ENCODE data around the gene LRIT2. TPM values are rescaled to one million over a fixed set of nuclear protein-coding genes. Genes with fewer than 3 reads are reported as not detected.

The LRIT2 gene
- total RNA-seq, 2 experiments from 2014 or later, result not detected

DNA sequence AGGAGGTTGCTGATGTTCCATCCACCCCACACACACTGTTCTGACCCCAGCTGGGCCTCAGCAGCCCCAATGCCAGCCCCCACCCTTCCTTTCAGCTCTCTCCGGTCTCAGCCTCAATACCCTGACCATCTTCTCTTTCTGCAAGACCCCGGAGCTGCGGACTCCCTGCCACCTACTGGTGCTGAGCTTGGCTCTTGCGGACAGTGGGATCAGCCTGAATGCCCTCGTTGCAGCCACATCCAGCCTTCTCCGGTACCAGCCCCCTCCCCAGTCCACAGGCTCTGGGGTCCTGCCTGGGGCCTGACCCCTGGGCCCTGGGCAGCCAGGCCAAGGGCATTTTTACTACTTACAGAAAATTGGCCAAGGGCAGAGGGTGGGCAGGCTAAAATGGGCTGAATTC, 22.2 kb upstream of the LRIT2 start:
- POLR2A ChIA-PET, result no interaction called here

DNA sequence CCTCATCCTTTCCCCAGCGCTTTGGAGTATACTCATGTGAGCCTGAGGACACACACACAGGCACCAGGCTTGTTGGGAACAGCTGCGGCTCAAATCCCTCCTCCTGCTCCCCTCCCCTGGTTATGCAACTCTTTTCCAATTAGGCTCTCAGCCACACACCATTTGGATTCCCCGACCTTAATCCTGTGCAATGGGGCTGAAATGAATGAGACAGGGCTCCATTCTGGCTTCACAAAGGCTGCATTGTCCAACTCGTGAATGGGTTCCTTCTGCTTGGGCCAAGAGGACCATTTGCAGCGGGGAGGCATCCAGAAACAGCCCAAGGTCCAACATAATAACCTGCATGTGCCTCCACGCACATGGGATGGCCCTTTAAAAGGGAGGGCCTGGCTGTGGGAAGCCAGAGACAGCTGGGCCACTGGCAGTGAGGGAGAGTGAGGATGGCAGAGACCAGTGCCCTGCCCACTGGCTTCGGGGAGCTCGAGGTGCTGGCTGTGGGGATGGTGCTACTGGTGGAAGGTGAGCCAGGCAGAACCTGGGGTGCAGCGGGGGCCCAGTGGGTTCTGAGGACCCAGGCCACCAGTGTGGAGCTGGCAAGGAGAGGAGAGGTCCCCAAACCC, 19.4 kb upstream of the LRIT2 start, which contains the start of gene RGR:
Gene RGR (plus strand): TSS at position 403 of the 620 bp plus-strand sequence. CDS start 38 bp downstream, at position 441.
- CTCF ChIA-PET, result interaction anchor here (0.9 kb wide), 1 partner anchor 12 kb away, joined by 3 read pairs; no protein-coding TSS in a partner anchor
- POLR2A ChIA-PET, result no interaction called here

More for the DNA sequence above, 22.2 kb upstream of the LRIT2 start:
- CTCF ChIA-PET, result no interaction called here

DNA sequence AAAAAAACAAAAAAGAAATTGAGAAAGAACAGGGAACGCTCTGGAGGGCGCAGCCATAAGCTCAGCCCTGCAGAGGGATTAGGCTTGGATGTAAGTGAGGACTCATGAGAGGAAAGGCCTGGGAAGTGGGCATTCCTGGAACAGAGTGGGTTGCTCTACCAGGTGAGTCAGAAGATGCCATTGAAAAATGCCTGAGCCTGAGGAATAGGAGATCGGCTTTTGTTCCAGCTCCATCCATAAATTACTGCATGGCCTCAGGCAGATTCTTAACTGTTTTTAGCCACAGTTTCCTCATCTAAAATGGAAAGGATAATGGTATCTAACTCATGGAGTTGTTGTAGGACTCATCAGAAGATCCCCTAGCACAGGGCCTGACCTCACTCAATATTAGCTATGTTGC, 18.4 kb upstream of the LRIT2 start:
- POLR2A ChIA-PET, result no interaction called here
- CTCF ChIA-PET, result no interaction called here

DNA sequence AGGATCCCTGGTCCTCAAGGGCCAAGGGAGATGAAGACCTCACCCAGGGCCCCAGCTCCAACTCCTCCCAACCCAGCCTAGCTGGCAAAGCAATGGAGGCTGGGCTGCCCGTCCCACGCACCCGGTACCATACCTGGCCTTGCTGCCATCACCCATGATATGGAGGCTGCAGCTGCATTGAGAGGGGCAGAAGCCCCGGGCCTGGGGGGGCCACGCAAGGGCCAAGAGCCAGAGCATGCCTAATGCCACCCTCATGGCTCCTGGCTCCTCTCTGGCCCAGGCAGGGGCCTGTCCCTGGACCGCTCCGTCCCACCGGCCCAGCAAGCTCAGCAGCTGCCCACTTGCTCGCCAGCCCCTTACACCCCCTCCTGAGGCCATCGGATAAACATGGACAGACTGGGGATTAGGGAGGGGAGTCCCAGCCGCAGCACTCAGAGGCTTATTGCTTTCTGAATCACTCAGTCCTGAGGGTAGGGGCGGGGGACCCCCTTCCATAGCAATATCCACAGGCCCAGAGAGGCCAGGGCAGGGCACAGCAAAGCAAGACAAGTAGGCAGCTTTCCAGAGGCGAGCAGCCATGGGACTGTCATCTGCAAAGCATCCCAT, 15.9 kb upstream of the LRIT2 start, which contains the start of gene LRIT1:
Gene LRIT1 (minus strand): TSS at position 362 of the 606 bp plus-strand sequence. CDS start 107 bp downstream, at position 255.
- ChIA-PET POLR2A (no interaction called here), CTCF (interaction anchor here (1.1 kb wide), 1 partner anchor 25 kb away, joined by 3 read pairs; no protein-coding TSS in a partner anchor)

DNA sequence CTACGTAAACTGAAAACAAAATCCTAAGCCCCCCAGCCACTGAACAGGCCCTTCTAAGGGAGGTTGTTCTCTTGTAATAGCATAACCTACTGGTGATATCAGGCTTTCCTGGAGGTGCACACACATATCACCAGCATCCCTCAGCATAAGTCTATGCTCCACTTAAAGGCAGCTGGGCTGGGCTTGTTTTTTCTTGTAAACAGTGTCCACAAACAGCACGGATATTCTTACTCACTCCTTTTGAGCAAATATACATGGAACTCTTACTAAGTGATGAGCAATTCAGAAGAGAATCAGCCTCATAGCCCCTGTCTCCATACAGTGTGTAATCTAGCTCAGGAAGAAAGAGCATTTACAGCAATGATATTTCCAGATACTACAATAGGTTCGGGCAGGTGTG, 13.6 kb upstream of the LRIT2 start:
- ChIA-PET CTCF (interaction anchor here (0.9 kb wide), 1 partner anchor 12 kb away, joined by 3 read pairs; no protein-coding TSS in a partner anchor), POLR2A (no interaction called here)

DNA sequence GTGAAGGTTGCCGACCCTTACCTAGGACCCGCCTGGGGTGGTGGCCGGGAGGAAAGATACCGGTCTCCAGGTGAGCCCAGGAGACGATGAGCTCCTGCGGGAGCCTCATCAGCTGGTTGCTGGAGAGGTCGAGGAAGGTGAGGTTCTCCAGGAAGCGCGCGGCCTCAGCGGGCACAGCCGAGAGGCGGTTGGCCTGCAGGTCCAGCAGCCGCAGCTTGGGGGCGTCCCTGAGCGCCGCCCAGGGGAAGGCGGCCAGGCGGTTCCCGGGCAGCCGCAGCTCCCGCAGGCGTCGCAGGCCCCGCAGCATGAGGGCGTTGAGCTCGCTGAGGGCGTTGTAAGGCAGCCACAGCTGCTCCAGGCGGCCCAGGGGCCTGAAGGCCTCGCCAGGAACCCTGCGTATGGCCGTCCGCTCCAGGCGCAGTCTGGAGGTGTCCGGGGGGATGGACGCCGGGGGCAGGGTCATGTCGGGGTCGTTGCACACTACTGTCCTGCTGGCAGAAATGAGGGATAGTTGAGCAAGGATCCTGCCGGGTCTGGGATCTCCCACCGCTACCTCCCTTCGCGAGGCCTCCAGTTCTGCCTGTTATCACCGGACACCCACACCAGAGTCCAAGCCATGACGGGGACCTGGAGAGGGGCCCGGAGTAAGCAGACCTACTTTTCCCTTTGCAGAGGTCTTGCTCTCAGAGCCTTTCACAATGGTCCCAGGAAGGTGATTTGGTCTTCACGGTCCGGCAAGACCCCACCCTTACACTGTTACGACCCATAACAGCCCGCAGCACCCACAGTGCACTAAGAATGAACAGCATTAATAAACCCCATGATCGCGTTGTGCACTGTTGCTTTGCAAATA, 12.1 kb upstream of the LRIT2 start:
- ChIA-PET CTCF (no interaction called here), POLR2A (no interaction called here)

DNA sequence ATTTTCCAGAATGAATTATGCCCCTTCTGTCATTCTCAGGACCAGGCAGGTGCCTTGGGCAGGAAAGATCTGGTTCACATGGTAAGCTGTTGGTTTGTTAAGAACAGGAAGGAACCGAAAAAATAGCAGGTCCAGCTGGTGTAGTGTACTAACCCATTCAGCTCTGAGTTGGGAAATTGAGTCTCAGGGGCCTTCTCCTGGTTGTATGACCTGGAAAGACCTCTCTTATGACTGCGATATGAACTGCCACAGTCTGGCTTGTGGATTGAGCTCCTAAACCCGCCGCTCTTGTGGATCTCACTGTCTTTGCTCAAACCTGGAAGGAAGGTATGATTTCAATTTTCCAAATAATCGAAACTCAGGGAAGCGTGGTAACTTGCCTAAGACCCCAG, 11.5 kb upstream of the LRIT2 start:
- POLR2A ChIA-PET, result no interaction called here

DNA sequence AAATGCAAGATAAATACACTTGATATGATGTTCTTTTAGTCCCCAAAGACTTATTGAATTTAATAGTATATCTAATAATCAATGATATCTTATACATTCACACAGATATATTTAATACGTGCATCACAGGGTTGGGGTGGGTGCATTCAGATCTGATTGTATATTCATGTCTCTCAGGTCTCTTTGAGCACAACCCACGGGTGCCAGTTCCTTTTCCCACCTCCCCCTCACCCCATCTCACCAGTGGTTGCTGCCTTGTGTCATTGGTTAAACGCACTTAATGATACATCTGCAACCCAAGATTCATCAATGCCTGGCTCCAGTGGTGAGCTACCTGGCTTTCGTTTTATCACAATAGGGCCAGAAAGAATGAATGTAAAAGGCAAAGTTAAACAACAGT, 9.8 kb upstream of the LRIT2 start:
- CTCF ChIA-PET, result no interaction called here
- POLR2A ChIA-PET, result no interaction called here

More for the DNA sequence above, 11.5 kb upstream of the LRIT2 start:
- CTCF ChIA-PET, result no interaction called here

DNA sequence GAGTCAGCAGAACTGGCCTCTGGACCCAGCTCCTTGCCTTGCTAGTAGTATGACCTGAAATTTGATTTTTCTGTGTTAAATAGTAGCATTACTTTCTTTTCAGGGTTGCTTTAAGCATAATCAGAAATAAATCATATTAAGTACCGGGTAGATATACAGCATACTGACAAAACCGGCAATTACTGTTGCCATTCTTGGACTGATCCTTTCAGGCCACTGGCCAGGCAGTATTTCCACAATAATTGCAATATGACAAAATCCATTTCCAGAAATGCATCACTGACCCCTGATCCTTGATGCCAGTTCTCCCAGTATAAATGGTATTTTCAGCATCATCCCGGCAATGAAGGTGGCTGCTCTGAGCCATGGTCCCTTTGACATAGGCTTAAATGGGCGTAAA, 9.1 kb upstream of the LRIT2 start:
- ChIA-PET CTCF (no interaction called here), POLR2A (no interaction called here)

DNA sequence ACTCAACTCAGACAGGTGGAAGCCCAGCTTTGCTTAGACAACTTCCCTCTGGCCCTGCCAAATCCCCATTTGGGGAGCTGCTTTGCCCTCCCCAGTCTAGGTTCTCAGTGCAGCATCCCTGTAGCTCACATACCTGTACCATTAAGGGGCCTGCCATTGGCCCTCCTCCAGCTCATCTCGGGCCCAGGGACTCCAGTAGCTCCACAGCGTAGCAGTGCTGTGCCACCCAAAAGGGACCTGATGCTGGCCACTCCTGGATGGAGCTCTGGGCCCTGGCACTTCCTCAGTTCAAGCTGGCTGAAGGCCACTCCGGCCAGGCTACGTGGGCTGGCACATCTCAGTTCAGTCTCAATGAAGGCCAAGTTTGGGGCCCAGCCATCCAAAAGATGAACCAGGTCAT, 8.6 kb upstream of the LRIT2 start:
- CTCF ChIA-PET, result no interaction called here

DNA sequence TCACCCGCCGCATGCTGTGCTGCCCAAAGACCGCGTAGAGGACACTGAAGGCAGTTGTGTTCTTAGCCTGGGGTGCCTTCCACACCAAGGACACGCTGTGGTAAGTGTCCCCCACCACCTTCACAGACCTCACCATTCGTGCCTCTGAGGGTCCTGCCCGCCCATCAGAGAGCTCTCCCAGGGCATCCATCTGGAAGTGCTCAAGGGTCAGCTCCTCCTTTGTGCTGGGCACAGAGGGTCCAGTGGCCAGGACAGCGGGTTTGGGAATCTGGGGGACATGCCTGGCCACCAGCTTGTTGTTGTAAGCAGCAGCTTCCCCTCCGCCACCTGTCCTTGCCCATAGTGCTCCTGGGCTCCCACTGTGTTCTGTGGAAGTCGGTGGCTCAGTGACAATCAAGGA, 7.0 kb upstream of the LRIT2 start:
- POLR2A ChIA-PET, result no interaction called here
- CTCF ChIA-PET, result no interaction called here

More for the DNA sequence above, 8.6 kb upstream of the LRIT2 start:
- POLR2A ChIA-PET, result no interaction called here

DNA sequence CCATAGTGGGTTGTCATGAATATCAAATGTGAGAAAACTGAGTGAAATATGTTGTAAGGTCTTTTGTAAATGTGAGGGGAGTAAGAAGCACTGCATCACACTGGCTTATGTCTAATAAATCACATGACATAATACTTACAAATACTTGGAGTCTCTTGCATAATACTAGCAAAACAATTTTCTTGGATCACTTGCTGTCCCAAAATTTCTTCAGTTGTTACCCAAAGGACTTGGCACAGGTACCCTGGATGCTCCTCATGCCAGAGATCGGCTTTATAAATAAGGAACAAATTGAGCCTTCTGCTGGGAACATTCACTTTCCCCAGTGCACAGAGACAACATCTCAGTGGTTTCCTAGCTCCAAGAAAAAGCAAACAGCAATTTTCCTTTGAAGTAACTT, 5.0 kb upstream of the LRIT2 start:
- CTCF ChIA-PET, result no interaction called here
- POLR2A ChIA-PET, result no interaction called here

DNA sequence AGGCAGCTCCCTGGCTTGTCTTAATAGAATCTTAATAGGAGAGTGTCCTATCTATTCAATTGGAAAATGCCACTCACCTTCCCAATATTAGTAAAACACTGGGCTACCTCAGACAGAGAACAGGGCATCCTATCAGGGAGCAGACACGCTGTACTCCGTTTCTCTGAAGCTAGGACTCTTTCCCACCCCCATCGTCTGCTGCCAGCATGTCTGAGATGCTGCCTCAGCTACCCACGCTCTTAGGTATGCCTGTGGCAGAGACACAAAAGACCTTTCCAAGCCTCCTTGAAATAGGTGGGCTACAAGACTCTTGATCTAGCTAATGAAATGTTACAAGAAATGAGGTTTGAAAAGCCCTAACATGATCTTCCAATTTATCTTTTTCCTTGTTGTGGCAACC, 2.5 kb upstream of the LRIT2 start:
- ChIA-PET CTCF (no interaction called here), POLR2A (no interaction called here)

DNA sequence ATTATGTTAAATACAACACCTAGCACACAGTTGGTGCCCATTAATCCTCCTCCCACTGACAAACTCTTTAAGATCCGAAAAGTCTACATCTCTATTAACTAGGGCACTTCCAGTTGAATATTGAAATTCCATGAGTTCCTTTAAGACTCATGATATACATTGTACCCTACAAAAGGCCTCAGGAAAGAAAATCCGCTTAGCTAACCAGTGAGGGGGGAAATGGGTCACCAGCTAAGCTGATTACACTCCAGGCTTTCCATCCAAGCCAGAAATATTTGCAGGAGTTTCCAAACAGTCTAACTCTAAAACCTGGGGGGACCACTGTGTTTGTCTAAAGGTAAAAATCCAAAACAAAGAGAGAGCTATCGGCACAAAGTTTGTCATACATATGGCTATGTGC, 1.3 kb upstream of the LRIT2 start:
- CTCF ChIA-PET, result interaction anchor here (0.8 kb wide), 1 partner anchor 12 kb away, joined by 3 read pairs; no protein-coding TSS in a partner anchor
- POLR2A ChIA-PET, result no interaction called here

DNA sequence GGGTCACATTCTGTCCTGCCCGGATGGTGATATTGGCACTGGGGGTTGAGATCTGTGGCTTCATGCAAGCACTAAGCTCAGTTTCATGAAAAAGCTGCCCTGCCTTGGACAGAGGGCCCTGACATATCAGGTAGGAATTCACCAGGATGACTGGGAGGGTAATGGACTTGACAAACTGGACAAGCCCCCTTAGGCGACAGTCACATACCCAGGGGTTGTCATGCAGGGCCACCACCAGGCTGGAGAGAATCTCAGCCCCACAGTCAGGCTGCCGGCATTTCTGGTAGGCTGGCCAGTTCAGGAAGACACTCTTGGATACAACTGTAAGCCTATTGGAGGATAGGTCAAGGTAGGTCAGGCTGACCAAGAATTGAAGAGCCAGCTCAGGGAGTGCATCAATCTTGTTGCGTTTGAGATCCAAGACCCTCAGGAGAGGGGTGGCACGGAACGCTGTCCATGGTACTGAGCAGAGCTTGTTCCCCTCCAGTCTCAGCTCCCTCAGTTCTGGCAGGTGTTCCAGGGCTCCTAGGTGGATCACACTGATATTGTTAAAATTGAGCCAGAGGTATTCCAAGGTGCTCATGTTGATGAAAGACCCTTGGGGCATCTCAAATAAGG, 824 bp downstream of the LRIT2 start:
- ChIA-PET CTCF (no interaction called here), POLR2A (no interaction called here)

DNA sequence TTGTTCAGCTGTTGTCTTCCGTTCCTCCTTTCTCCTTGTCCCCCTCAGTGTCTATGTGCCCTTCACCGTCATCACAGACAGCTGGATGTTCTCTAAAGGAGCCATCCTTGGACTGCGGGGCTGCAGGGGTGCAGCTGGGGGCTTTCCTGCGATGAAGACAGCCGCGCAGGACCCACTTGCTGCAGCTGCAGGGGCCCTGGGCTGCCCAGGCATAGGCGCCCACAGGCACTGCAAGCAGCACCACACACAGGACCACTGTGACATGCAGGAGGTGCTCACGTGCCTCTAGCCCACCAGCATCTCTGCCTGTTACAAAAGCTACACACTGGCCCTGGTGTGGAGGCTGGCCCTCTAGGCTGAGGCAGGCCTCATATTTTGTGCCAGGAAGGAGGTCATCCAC, 3.4 kb downstream of the LRIT2 start:
- POLR2A ChIA-PET, result no interaction called here

DNA sequence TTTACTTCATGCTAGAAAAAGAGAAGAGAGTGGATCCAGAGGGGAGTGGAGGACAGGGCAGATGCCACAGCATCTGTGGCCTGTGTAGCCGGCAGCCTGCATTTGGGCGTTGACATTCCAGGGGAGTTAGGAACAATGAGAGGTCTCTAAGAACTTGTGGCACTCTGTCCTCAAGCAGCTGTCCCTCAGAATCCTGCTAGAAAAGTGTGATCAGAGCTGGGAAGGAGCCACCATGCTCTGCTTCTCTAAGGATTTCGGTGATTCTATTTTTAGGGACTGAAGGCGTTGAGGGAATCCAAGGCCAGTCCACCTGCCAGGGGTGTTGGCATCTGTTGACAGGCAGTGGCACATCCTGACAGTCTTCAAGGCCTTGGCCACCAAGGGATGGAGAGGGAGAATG, 7.6 kb downstream of the LRIT2 start:
- CTCF ChIA-PET, result no interaction called here
- POLR2A ChIA-PET, result no interaction called here

More for the DNA sequence above, 3.4 kb downstream of the LRIT2 start:
- CTCF ChIA-PET, result no interaction called here

DNA sequence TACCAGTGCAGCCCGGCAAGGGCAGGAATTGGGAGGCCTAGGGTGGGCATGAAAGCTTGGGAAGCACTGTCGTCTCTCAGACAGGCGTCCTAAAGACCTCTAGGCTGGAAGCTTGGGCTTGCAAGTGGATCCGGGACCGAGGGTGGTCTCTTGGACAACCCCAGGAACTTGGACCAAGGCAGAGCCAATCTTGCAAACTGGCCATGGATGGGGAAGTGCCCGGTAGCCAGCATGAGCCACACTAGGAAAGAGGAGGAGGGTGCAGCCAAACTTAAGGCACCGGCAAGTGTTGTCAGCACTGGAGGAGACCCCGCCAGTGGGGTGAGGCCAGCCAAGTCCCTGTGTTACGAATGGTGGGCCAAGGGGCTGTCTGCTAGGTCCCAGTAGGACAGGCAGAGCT, 8.5 kb downstream of the LRIT2 start:
- CTCF ChIA-PET, result interaction anchor here (0.8 kb wide), 1 partner anchor 12 kb away, joined by 3 read pairs; no protein-coding TSS in a partner anchor
- POLR2A ChIA-PET, result no interaction called here

DNA sequence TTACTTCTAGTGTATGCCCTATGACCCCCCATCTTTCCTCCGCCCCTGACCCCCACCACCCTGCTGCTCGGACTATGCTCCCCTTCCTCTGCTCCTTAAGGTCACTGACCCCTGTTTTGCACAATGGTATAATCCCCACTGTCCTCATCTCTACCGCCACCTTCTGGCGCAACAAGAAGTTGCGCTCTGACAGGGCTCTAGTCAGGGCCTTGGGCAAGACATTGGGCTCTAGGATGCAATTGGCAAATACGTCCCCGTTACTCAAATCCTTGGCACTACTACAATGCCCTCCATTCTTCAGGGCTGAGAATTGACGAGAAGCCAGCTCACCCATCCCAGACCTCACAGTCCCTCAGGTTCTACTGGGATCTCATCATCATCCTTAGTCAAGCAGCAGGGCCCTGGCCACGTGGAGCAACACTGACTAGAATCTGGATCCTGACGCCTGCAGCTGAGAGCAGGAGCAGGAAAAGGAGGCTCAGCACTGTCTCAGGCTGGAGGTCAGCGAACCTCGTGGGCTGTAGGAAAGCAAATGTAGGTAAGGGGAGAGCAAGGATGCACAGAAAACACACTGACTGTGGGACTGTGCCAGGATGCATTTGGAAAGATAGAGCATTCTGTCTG, 10.6 kb downstream of the LRIT2 start:
- CTCF ChIA-PET, result interaction anchor here (1.0 to 1.3 kb wide), 2 partner anchors 10 to 67 kb away, joined by 3 to 6 read pairs; no protein-coding TSS in a partner anchor
- POLR2A ChIA-PET, result no interaction called here
